ENCODE results near the gene ZMYND10.
A peak's percentile ranks its signal among the peaks of the same experiment; 100 is the strongest.

The ZMYND10 gene

GRCh38 chr3:50292159-50293078 is 53.1 kb downstream of the ZMYND10 start, which contains the start of gene IFRD2:
Gene IFRD2, minus strand, starts transcription at chr3:50292429. Its CDS starts 155 bp downstream, at chr3:50292274.
- DNase-seq, result peak; percentile 51 to 99 (median 97)
